ENCODE results near the gene ABCA4.
A peak's percentile ranks its signal among the peaks of the same experiment; 100 is the strongest.

ABCA4 gene

GRCh38 chr1:94101613-94102525, 19.1 kb downstream of the ABCA4 start:
- no peak for DNase-seq

GRCh38 chr1:94100785-94101612, 19.9 kb downstream of the ABCA4 start:
- no peak for DNase-seq

- no peak for DNase-seq
These were observed 20.7 kb downstream of the ABCA4 start for GRCh38 chr1:94100129-94100784.

- no peak for DNase-seq
These were observed 21.6 kb downstream of the ABCA4 start for GRCh38 chr1:94099303-94099702.

- no peak for DNase-seq
These were observed 22.3 kb downstream of the ABCA4 start for GRCh38 chr1:94098585-94099111.

GRCh38 chr1:94096797-94097549, 24.0 kb downstream of the ABCA4 start:
- no peak for DNase-seq

GRCh38 chr1:94095744-94096469, 25.0 kb downstream of the ABCA4 start:
- no peak for DNase-seq

GRCh38 chr1:94095112-94095637, 25.8 kb downstream of the ABCA4 start:
- peak; percentile 36 for DNase-seq

- DNase-seq, result peak; percentile 17
These were observed 26.4 kb downstream of the ABCA4 start for GRCh38 chr1:94094469-94095111.

- no peak for DNase-seq
These were observed 27.0 kb downstream of the ABCA4 start for GRCh38 chr1:94093996-94094395.

- DNase-seq, result no peak
These were observed 27.6 kb downstream of the ABCA4 start for GRCh38 chr1:94093396-94093795.

GRCh38 chr1:94092210-94092613, 28.7 kb downstream of the ABCA4 start:
- no peak for DNase-seq

GRCh38 chr1:94090761-94091160, 30.2 kb downstream of the ABCA4 start:
- no peak for DNase-seq

- DNase-seq, result no peak
These were observed 33.8 kb downstream of the ABCA4 start for GRCh38 chr1:94087193-94087592.

- no peak for DNase-seq
These were observed 36.4 kb downstream of the ABCA4 start for GRCh38 chr1:94084547-94084946.

- no peak for DNase-seq
These were observed 36.9 kb downstream of the ABCA4 start for GRCh38 chr1:94084085-94084484.

GRCh38 chr1:94083681-94084080, 37.3 kb downstream of the ABCA4 start:
- no peak for DNase-seq

GRCh38 chr1:94081566-94082344, 39.2 kb downstream of the ABCA4 start:
- DNase-seq, result peak; percentile 24

- no peak for DNase-seq
These were observed 41.0 kb downstream of the ABCA4 start for GRCh38 chr1:94079989-94080388.
